Activated CD4-positive, alpha-beta T cell treated with anti-CD3 and anti-CD28 coated beads, Interleukin-2, Interleukin-6, amounts not matched to agents 100 ng/mL and 50 ng/mL, durations not matched to agents 16 hours and 8 hours (primary cell): ENCODE data around the gene RAPGEF3.

Experiments
- DNase-seq: peaks from one replicate; pipeline ENCODE4 v3.0.0-alpha.2; 2020

Gene RAPGEF3

GRCh38 chr12:47741340-47741703, 17.4 kb downstream of the RAPGEF3 start:
- peak; percentile 51 for DNase-seq

GRCh38 chr12:47740606-47741339, 17.9 kb downstream of the RAPGEF3 start:
- no peak for DNase-seq

DNA sequence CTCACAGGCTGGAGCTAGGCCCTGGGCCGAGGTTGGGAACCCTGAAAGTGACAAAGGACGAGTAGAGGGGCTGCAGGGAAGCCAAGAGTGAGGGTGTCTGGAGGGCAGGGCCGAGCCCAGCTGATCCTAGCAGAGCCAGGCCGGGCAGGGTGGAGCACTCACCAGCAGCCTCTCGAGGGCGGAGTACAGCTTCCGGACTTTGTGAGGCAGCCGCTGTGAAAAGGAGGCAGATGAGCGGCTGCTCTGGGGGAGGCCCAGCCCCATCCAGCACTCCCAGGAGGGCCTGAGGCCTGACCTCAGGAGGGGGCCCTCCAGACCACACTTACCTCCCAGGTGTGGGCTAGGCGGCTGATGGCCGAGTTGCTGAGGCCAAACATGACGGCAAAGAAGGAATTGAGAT, 18.7 kb downstream of the RAPGEF3 start:
- no peak for DNase-seq

- no peak for DNase-seq
These were observed 19.4 kb downstream of the RAPGEF3 start for GRCh38 chr12:47739297-47739696.

- DNase-seq, result no peak
These were observed 20.6 kb downstream of the RAPGEF3 start for GRCh38 chr12:47737936-47738594.

- DNase-seq, result no peak
These were observed 21.6 kb downstream of the RAPGEF3 start for GRCh38 chr12:47736877-47737676.

DNA sequence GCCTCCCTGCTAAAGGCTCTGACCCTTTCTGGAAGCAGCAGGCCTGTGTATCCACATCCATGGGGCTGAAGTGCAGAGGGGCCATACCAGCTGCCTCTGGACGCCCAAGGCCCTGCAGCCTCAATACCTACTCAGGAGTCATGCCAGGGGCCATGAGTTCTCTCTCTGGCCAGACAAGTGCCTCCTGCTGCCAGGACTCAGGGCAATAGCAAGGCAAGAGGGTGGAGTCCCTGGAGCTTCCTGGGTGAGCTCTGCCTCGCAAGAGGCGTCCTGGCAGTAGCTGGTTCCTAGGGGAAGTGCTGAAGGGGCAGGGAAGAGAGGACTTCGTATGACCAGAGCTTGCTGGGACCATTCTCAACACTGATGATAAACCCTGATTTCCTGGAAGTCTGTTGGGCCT, 22.5 kb downstream of the RAPGEF3 start:
- no peak for DNase-seq

DNA sequence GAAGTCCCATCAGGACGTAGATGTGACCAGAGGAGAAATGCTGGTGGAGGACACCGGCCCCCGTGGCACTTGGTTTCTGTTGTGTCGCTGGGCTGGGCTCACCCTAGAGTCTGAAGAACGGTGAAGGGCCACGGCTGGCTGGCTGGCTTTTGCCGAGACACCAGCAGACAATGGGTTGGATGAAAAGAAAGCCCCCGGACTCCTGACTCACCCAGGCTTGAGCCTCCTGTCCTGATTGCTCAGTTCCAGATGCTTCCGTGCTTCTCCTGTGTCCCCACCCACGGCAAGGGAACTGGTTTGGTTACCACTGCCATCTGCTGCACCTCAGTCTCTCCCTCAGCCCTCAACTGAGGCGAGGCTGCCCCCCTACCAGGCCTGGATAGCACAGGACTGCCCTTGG, 23.0 kb downstream of the RAPGEF3 start:
- no peak for DNase-seq

DNA sequence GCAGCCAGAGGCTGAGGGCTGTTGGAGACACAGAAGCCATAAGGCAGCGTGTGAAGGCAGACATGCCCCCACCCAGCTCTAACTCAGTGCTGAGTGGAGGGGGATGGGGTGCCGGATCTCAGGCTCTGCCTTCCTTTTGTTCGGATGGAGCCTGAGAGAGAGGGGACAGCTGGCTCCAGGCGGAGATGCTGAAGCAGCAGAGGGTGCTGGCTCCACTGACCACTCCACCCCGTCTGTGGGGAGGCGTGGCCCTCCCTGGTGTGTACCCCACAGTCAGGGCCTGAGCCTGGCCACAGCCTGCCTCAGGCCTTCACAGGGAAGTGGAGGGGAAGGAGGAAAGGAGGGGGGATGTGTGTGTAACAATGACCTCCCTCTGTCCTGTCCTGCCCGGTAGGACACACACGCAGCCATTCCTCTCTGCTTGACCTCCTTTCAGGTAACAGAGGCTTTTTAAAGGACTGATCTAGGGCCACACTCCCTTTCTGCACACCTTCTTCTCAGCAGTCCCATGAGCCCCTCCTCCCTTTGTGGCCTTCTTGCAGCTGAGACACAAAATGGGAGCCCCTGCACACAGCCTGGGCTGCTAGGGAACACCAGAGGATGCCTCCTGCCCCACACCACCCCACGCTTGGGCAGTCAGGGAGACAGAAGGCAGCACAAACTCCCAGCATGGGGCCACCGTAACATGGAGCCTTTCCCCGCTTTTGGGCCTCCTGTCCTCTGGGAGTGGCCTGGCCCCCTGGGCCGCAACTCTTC, 23.8 kb downstream of the RAPGEF3 start:
- no peak for DNase-seq

GRCh38 chr12:47733142-47733541, 25.5 kb downstream of the RAPGEF3 start:
- DNase-seq, result no peak

GRCh38 chr12:47732504-47732903, 26.2 kb downstream of the RAPGEF3 start:
- DNase-seq, result no peak

DNA sequence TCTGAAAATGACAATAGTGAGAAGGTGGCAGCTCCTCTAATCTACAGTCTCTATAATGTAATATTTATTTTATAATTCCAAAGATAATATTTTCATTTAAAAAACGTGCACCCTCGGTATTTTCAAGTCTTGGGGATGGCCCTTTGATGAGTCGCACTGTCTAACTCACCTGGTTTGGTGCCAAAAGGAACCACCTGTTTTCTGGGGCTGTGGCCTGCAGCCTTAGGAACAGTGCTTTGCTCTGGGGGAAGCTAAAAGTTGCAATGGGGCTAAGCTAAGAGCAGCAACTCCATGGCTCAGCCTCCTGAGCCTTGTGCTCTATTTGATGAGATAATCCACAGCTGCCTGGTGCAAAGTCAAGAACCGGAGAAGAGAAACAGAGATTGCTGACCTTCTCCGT, 27.0 kb downstream of the RAPGEF3 start:
- DNase-seq, result no peak

- DNase-seq, result no peak
These were observed 28.3 kb downstream of the RAPGEF3 start for GRCh38 chr12:47730341-47730744.

- no peak for DNase-seq
These were observed 29.4 kb downstream of the RAPGEF3 start for GRCh38 chr12:47729233-47729632.

DNA sequence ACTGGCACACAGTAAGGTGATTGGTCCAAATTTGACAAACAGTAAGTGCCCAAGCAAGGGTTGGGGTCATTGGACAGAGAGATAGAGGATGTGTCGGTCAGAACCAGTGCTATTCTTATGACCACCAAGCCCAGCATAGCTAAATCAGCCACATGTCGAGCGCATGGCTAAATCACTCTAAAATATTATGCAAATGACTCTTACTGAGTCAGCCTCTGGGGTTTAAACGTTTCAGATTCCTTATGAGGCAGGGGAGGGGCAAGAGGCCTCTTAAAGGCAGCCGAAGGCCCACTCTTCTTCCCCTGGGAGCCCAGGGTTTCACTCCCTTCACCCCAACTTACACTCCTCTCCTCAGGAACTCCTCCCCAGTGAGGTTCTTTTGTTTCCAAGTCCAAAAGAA, 32.8 kb downstream of the RAPGEF3 start:
- no peak for DNase-seq

- no peak for DNase-seq
These were observed 33.4 kb downstream of the RAPGEF3 start, which contains the start of gene ENDOU for GRCh38 chr12:47725091-47725772. Gene ENDOU, minus strand, starts transcription at chr12:47725490. Its CDS starts 77 bp downstream, at chr12:47725413.

DNA sequence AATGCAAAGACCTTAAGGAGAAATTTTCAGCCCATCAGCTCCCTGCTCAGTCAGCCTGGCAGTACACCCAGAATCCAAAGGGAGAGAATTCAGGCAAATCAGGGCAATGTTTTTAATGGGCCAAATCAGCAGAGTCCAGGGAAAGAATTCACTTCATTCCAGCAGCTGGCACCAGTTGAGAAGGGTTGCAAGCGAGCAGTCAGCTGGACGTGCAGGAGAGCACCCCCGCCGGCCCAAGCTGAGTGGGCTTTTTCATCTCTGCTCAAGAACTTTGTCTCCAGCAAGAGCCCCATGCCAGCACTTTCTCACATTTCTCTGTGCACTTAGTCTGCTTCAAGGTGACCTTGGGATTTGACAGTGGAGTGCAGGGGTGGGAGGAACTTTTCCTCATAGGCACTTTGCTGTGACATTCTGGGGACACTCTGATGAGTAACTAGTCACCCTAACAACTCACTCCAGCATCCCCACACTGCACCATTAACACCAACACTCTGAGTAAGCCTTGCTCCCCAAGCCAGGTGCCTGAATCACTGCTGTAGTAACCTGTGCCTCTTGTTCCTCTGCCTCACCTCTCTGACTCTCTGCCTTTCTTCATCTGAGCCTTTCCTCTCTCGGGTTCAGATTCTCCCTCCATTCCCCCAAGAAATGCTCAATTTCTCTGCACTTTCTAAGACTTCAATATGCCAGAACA, 35.6 kb downstream of the RAPGEF3 start:
- no peak for DNase-seq

DNA sequence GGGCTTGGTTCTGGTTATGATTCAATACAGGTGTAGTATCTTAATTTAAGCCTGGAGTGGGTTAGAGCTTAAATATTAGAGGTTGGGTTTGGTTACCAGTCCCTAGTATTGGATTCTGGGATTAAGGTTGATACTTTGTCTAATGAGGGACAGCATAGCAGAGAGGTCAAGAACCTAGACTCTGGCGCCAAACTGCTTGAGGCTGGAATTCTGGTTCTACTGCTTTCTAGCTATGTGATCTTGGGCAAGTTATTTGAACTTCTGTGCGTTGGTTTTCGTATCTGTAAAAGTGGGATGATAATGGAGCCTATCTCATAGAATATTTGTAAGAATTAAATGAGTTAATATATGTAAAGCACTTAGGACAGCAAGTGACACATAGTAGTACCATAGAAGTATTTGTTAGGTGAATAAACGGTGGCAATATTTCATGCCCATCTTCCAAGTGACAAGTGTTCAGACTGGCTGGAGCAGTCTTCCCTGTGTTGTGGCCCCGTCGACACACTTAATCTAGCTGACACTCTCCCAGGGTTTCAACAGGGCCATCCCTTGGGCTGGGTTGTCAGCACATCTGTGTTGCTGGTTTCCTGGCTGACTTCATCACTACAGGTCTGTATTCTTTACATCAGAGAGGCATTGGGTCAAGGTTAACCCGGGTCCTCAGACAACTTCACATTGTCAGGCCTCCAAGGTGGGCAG, 36.4 kb downstream of the RAPGEF3 start:
- DNase-seq, result no peak

DNA sequence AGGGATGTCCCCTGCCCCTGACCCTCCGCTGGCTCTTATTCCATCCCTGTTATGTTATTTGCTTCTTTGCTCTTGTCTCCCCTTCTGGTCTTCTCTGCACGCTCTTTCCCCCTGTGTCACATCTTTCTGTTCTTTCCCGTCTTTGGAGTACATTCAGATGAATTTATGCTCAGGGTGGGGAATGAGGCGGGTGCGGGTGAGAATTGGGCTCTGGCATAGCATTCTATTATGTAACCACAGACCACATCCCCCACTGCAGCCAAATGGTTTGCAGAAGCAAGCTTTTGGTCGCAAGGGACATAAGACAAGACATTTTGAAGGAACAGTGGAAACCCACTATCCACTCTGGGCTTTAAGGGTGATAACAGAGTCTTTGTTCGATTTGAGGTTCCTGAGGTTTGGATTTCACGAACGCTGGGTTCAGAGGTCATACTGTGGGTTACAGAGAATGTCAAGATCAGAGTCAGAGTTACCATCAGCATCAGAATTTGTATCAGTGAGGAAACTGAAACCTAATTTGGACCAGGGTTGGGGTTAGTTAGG, 37.2 kb downstream of the RAPGEF3 start:
- DNase-seq, result no peak

DNA sequence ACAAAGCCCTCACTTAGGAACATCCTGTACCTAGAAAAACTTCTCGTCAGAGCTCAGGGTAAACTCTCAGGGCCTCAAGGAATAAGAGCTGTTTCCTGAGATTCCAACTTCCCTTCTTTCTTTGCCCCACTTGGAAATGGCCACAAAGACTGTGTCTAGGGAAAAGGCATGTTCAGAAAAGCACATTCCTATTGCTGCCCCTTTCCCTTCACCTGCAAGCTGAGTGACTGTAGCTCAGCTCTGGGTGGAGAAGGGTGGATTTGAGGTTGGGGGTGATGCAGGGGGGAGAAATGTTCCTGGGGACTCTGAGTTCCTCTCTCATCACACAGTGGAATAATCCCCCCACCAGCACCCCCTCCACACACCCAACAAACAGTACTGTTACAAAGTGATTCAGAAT, 40.1 kb downstream of the RAPGEF3 start:
- DNase-seq, result no peak
